NOMO-1 (cell line): Measurements from ENCODE around the gene USF2.

Experiments used
- DNase-seq, 2 experiments: peaks; one replicate each; lab custom pipeline; 2025; ENCODE audit not compliant: unreplicated experiment in 2 of 2; lab: John Stamatoyannopoulos, UW

Gene USF2

DNA sequence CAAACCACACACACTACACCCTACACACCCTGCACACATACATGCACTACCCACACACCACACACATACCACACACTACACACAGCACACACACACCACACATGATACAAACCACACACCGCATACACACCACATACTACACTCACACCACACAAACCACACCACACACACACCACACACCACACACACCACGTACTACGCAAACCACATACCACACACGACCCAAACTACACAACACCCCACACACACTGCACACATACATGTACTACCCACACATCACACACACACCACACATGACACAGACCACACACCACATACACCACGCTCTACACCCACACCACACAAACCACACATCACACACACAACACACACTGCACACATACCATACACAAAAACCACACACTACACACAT, 29.8 kb downstream of the USF2 start:
- no peak for DNase-seq

DNA sequence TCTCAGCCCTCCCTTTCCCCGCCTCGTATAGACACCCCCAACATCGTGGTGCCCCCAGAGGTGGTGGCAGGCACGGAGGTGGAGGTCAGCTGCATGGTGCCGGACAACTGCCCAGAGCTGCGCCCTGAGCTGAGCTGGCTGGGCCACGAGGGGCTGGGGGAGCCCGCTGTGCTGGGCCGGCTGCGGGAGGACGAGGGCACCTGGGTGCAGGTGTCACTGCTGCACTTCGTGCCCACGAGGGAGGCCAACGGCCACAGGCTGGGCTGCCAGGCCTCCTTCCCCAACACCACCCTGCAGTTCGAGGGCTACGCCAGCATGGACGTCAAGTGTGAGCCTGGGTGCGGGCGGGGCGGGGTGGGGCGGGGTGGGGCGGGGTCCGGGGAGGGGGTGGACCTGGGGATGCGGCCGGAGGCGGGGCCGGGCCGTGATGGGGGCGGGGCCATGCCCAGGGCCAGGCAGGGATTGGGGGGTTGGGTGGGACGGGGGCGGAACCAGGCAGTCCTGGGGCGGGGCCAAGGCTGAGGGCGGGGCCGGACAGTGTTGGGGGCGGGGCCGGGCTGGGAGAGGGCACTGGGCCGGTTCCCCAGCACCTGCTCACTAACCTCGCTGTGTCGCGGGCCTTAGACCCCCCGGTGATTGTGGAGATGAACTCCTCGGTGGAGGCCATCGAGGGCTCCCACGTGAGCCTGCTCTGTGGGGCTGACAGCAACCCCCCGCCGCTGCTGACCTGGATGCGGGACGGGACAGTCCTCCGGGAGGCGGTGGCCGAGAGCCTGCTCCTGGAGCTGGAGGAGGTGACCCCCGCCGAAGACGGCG, 31.0 kb downstream of the USF2 start:
- DNase-seq = no peak

DNA sequence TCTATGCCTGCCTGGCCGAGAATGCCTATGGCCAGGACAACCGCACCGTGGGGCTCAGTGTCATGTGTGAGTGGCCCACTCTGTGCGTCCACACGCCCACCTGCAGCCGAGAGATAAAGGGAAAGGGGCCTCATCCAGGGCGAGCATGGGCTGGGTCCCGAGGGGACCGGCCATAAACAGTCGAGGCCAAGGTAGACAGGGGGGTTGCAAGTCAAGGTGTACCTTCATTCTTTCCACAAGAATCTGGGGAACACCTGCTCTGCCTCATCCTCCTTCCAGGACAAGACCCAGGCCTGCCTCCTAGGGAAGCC, 31.5 kb downstream of the USF2 start:
- DNase-seq = no peak

DNA sequence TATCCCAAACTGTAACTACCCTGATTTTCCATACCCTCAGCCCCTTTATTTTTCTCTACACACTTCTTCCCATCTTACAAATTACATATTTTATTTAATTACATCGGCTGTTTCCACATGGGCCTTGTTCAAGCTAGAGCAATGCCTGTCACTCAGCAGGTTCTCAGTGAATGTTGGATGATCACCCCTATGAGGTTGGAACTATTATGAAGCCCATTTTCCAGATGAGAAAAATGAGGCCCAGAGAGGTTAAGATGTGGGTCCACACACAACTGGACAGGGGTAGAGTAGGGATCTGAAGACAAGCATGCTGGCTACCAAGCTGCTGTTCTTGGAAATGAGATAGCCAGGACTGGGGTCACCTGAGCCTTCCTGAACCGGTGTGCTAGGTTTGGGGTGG, 33.2 kb downstream of the USF2 start:
- no peak for DNase-seq

DNA sequence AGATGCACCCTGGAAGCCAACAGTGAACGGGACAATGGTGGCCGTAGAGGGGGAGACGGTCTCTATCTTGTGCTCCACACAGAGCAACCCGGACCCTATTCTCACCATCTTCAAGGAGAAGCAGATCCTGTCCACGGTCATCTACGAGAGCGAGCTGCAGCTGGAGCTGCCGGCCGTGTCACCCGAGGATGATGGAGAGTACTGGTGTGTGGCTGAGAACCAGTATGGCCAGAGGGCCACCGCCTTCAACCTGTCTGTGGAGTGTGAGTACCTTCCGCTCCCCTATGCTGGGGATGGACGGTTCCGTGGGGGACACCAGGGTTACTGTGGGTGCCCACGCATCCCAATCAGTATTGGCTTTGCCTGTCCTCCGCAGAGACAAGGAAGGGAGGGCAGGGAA, 33.7 kb downstream of the USF2 start:
- no peak for DNase-seq

DNA sequence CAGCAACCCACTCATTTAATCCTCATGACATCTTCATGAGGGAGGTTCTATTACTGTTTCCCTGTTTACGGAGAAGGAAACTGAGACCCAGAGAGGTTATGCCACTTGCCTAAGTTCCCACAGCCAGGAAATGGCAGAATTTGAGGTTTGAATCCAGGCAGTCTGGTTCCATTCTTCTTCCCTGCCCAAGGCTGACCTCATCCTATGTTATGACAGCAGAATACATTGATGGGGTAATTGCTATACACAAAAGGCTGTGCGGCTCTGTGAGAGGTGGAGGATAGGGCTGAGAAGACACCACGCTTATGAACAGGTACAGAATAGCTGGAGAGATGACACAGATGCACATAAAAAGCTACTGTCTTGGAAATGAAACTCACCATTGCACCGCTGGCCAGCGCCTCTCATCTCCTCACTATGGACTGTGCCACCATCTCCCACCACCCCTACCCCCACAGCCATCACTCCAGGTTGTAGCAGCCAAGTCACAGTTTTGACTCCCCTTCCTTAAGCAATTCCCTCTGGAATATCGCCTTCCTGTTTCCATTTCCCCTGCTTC, 34.7 kb downstream of the USF2 start:
- DNase-seq = no peak

DNA sequence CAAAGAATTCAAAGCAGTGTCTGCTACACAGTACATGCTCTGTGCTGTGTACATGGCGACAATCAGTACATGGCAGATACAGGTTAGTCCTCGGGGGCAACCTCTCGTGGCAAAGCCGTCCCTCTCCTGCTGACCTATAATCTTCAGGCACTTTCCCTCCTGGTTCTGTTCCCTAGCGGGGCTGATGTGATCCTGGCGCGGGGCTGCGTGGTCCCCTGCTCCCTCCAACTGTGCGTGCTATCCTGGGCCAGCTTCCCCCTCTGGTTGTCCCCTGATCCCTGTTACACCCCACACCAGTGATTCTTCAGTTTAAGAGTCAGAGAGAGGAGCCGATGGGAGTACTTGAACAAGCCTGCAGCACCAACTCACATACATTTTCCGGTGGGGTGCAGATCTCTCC, 35.3 kb downstream of the USF2 start:
- no peak for DNase-seq

DNA sequence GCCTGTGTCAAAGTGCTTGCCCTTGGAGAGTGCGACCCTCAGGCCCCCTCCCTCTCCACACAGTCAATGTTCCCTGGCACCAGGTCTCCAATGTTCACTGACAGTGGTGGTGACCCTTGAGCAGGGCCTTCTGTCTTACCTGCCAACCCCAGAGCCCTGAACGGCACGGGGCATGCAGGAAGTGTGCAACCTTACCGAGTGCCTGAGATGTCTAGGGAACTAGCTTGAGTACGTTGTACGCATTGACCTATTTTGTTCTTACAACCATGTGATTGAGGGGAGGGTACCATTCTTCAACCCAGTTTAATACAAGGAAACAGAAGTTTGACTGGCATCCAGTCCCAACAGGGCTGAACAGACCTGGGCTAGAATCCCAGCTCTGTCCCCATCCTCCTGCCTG, 36.4 kb downstream of the USF2 start:
- DNase-seq = no peak

DNA sequence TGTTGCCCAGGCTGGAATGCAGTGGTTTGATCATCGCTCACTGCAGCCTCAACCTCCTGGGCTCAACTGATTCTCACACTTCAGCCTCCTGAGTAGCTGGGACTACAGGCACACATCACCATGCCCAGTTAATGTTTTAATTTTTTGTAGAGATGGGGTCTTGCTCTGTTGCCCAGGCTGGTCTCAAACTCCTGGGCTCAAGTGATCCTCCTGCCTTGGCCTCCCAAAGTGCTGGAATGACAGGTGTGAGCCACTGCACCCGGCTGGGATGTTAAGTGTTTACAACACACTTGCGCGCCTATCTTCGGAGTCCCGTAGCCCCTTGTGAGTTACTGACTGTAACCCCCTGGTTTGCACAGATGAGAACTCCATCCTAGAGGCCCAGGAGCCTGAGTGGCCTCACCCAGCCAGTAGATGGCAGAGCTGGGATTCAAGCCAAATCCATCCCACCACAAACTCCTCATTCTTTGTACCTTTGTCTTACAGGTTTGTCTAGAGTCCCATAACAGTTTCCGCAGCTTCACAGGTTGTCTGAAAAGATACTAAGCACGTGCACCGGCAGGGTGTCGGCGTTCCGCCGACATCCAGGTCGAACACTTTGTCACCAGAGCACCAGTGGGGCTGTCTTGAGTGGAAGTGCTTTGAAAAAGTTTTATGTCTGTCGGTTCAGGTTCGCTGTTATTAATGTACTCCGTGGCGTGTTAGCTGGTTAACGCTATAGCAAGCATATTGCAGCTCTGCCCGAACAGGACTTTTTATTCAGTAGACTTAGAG, 37.9 kb downstream of the USF2 start:
- DNase-seq = peak in 1 of 2 experiments; percentile 21

DNA sequence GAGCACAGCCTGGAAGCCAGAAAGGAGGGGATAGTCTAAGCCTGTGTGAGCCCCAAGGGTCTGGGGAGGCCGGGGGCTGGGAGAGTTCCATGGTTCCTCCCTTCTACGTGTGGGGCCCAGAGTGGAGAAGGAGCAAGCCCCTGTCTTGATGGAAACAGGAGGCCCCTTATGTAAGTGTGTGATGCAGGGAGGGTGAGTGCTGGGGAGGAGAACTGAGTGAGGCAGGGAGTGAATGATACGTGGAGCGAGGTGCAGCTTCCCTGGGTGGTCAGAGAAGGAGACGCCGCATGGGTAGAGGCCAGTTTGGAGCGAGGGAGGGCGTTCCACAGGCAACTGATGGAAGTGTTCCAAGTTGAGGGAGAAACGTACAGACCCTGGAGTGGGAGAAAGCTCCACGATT, 39.2 kb downstream of the USF2 start:
- no peak for DNase-seq

DNA sequence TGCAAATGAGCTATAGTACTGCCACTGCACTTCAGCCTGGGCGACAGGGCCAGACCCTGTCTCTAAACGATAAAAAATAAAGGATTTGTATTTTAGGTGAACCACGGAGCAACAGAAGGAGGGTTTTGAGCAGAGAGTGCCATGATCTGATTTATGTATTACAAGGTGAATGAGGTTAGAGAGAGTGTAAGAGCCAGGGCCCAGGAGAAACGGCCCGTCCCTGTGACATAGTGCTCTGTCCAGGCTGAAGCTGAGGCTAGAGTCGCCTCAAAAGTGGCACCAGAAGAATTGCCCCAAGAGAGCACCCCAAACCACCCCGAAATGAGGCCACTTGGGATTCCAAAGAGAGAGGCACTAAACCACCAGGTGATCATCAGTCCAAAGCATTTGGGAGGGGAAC, 40.1 kb downstream of the USF2 start:
- no peak for DNase-seq

DNA sequence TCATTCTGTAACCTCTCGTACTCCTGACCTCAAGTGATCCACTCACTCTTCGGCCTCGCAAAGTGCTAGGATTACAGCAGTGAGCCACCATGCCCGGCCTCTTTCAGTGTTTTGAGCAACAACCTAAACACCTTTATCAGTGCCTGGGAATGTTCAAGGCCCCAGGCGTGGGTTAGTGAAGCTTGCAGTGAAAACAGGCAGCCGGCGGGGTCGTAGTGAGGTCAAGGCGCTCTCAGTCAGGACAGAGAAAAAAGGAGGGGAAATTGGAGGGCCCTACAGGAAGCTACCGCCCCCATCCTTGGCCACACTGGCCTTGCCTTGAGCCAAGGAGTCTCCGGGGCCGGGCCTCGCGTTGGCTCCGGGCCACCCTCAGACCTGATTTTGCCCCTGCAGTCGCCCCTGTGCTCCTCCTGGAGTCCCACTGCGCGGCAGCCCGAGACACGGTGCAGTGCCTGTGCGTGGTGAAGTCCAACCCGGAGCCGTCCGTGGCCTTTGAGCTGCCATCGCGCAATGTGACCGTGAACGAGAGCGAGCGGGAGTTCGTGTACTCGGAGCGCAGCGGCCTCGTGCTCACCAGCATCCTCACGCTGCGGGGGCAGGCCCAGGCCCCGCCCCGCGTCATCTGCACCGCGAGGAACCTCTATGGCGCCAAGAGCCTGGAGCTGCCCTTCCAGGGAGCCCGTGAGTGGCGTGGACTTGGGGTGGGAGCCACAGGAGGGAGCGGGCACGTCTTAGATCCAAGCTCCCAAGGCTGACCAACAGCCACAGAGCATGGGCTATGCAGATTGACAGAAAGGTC, 40.9 kb downstream of the USF2 start:
- DNase-seq = no peak

DNA sequence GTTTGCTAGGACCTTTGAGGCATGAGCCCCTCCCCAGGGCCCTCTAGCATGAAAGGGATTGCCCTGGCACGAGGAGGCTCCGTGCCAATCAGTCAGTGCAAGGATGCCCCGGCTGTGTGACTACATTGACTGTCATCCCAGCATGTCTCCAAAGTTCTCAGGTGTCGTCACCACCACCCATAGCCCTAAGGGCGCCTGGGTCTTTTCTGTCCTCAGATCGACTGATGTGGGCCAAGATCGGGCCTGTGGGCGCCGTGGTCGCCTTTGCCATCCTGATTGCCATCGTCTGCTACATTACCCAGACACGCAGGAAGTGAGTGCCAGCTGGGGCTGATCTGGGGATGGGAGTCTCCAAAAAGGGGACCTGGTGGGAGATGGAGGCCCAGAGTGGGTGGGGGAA, 41.6 kb downstream of the USF2 start:
- DNase-seq = no peak

DNA sequence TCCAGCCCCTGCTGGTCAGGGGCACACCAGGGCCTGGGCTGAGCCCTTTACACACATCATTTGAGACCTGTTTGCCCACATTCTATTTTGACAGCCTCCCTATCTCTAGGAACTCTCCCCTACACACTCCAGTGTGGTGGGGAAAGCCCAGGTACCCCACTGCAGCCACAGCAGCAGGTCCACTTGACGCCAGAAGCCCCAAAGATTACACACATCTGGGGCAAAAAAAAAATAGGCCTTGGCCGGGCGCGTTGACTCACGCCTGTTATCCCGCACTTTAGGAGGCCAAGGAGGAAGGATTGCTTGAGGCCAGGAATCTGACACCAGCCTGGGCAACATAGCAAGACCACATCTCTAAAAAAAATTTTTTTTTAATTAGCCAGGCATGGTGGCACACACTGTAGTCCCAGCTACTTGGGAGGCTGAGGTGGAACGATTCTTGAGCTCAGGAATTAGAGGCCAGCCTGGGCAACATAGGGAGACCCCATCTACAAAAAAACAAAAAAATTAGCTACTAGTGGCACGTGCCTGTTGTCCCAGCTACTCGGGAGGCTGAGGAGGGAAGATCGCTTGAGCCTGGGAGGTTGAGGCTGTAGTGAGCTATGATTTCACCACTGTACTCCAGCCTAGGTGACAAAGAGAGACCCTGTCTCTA, 42.2 kb downstream of the USF2 start:
- DNase-seq = no peak

DNA sequence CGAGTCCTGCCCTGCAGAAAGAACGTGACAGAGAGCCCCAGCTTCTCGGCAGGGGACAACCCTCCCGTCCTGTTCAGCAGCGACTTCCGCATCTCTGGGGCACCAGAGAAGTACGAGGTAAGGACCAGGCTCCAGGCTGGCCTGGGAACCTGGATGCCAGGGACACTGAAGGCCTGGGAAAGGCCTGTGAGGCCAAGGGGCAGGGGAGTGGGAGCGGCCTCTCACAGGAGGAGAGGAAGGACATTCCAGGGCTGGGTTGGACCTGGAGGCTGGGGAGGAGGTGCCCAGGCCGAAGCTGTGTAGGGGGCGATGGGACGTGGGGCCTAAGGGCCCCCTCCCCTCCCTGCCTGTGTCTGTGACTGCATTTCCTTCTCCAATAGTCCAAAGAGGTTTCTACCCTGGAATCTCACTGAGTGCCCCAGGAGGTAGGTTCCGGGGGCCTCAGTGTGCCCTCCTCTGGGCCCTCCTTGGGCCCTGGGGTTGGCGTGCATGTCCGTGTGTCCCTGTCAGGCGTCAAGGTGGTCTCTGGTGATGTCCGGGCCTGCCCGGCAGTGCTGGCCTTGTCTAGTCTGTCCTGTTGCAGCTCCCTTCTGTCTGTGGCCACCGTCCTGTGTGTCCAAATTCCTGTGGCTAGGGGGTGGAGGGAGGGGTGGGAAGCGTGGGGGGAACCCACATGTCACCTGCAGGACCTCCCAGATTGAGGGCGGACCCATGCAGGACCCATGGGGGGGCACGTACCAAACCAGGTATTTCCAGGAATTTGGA, 43.3 kb downstream of the USF2 start:
- DNase-seq = no peak

DNA sequence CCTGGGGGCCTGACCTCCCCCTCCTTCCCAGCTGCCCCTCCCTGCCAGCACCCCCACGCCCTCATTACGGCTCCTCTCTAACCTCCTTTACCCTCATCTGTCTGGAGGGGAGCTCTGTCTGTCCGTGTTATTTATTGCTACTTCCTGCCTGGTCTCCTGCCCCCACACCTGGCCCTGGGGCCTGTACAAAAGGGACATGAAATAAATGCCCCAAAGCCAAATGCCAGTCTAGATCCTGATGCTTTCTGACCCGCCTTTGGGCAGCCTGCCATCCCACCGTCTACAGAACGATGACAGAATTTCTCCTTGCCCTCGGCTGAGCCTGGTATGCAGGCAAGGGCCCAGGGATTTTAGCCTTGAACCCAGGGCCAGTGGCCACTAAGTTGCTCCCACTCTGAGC, 44.8 kb downstream of the USF2 start:
- DNase-seq = no peak

DNA sequence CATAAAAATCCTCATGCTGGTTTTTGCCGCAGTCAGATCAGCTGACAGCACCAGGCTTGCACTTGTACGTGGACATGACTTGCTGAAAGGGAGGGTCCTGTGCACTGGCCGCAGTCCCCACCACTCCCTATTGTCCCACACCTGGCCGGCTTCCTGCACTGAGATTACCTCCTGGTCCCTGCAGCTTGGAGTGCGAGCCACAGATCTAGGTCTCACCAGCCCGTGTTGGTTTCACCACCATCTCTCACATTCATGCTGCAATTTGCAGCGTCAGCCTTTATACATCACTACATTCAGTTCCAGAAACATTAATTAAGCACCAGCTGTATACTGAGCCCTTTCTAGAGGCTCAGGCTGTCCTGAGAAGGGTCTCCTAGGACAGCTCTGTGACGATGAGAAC, 45.3 kb downstream of the USF2 start:
- DNase-seq = no peak

DNA sequence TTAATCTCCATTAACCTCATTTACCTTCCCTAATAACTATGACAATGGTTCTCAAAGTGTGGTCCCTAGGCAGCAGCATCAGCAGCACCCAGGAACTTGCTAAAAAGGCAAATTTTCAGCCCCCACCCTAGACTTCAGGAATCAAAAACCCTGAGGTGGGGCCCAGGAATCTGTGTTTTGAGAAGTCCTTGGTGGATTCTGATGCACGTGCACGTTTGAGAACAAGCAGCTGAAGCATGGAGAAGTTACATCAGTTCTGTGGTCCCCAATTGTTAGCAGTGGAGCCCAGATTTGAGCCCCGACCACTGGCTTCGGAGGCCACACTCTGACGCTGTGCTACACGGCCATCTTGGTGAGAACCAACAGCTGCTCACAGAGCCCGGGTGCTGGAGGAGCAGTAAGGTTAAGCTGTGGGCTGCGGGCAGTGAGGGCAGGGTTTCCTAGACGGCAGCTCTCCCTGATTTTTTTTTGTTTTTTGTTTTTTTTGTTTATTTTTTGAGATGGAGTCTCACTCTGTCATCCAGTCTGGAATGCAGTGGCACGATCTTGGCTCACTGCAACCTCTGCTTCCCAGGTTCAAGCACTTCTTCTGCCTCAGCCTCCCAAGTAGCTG, 46.2 kb downstream of the USF2 start:
- no peak for DNase-seq

DNA sequence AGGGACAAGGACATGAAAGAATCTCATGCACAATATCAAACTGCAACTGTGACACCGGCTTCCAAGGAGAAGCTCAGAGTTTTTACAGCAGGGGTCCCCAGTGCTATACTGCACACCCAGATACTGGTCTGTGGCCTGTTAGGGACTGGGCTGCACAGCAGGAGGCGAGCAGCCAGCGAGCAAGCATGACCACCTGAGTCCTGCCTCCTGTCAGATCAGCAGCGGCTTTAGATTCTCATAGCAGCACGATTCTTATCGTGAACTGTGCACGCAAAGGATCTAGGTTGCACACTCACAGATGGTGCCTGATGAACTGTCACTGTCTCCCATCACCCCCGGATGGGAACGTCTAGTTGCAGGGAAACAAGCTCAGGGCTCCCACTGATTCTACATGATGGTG, 47.1 kb downstream of the USF2 start:
- DNase-seq = no peak

DNA sequence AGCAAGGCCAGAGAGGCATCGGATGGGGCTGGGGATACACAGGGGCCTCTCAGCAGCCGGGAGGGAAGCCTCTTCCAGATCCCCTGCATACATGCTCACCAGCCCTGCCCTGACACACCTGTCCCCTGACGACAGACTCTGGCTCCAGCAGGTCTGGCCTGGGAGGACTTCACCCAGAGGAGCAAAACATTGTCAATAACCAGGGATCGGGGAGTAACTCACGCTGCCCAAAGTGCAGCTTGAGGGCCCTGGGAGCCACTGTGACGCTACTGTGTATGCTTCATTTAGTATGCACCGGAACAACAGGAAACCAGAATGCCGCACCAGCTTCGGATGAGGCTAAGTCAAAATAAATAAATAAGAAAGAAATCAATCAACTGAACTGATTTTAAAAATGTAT, 47.8 kb downstream of the USF2 start:
- DNase-seq = no peak
